Measurements from ENCODE around the gene KMT2C.
A peak's percentile ranks its signal among the peaks of the same experiment; 100 is the strongest.
"Not testable (repeated sequence)": the region's sequence is repeated elsewhere in the genome, so short reads cannot be mapped to it uniquely, and the experiment has no call there.

KMT2C gene

GRCh38 chr7:152435384-152436110 is at the start of gene KMT2C:
KMT2C (minus strand) TSS chr7:152436003; CDS start chr7:152435786, 217 bp downstream.
- DNase-seq = peak; percentile 52 to 64

GRCh38 chr7:152481082-152481481 is 45.3 kb upstream of the KMT2C start:
- no peak for DNase-seq

- DNase-seq = no peak
Observed at GRCh38 chr7:152480664-152481063, 44.9 kb upstream of the KMT2C start.

GRCh38 chr7:152479595-152479994 is 43.8 kb upstream of the KMT2C start:
- DNase-seq = no peak

- no peak for DNase-seq
Observed at GRCh38 chr7:152478140-152478539, 42.3 kb upstream of the KMT2C start.

- DNase-seq = no peak
Observed at GRCh38 chr7:152477079-152477478, 41.3 kb upstream of the KMT2C start.

GRCh38 chr7:152476551-152476950 is 40.7 kb upstream of the KMT2C start:
- no peak for DNase-seq

GRCh38 chr7:152471023-152471620 is 35.3 kb upstream of the KMT2C start:
- not testable (repeated sequence) for DNase-seq

GRCh38 chr7:152470251-152471022 is 34.6 kb upstream of the KMT2C start:
- DNase-seq = not testable (repeated sequence)

- not testable (repeated sequence) for DNase-seq
Observed at GRCh38 chr7:152469576-152469975, 33.8 kb upstream of the KMT2C start.

- no peak for DNase-seq
Observed at GRCh38 chr7:152467225-152467624, 31.4 kb upstream of the KMT2C start.

GRCh38 chr7:152465119-152465387 is 29.2 kb upstream of the KMT2C start:
- DNase-seq = no peak

- peak; percentile 65 to 75 for DNase-seq
Observed at GRCh38 chr7:152464312-152465118, 28.7 kb upstream of the KMT2C start.

GRCh38 chr7:152463709-152464311 is 28.0 kb upstream of the KMT2C start:
- peak; percentile 100 for DNase-seq

GRCh38 chr7:152462995-152463708 is 27.3 kb upstream of the KMT2C start:
- no peak for DNase-seq

- DNase-seq = peak; percentile 8 to 53
Observed at GRCh38 chr7:152459724-152460251, 24.0 kb upstream of the KMT2C start.

- no peak for DNase-seq
Observed at GRCh38 chr7:152451356-152451755, 15.6 kb upstream of the KMT2C start.

GRCh38 chr7:152445386-152446008 is 9.7 kb upstream of the KMT2C start:
- not testable (repeated sequence) for DNase-seq

GRCh38 chr7:152443586-152443985 is 7.8 kb upstream of the KMT2C start:
- DNase-seq = no peak

GRCh38 chr7:152442330-152442835 is 6.6 kb upstream of the KMT2C start:
- no peak for DNase-seq

GRCh38 chr7:152441810-152442209 is 6.0 kb upstream of the KMT2C start:
- not testable (repeated sequence) for DNase-seq

Measured in CD4-positive, alpha-beta T cell treated with Interleukin-4 for 1 hour (primary cell).